HepG2 (cell line): ENCODE measurements around the gene MRPL54. TPM values are rescaled to one million over a fixed set of nuclear protein-coding genes. Genes with fewer than 3 reads are reported as not detected.

Experiments
- ATAC-seq: fragments of 200-7000 bp; cut with Tn5 transposase; 3 replicates; pipeline ENCODE4 v1.9.1; 2020; ENCODE audit warnings: mild to moderate bottlenecking, moderate library complexity
- BruUV-seq: library from RNA; stranded (reverse); fragments of 400-500 nt; replicated peaks from 2 replicates; lab custom pipeline; 2021; lab: Mats Ljungman, UMichigan
- CTCF ChIA-PET: fragments of 300-600 bp; formaldehyde crosslinking; extraction: SDS; loops from one replicate; lab custom pipeline; 2021; ENCODE audit warnings: low total read pairs, inconsistent platforms, low intra/inter-chr PET ratio; lab: Yijun Ruan, JAX
- POLR2A ChIA-PET: fragments of 350-600 bp; sonication (Branson Sonifier 250); formaldehyde crosslinking; loops from one replicate; lab custom pipeline; 2020; ENCODE audit warnings: antibody characterized with exemption, inconsistent platforms; lab: Yijun Ruan, JAX
- DNase-seq: peaks from one replicate; pipeline ENCODE4 v3.0.0-alpha.2; 2015; ENCODE audit warnings: low spot score
- FAIRE-seq: peaks from 3 replicates; lab custom pipeline; 2011; peaks lifted over from hg19 to GRCh38; lab: Jason Lieb, UNC
- H2AFZ ChIP-seq: one replicate; pipeline ENCODE4 v1.6.1; 2011; ENCODE audit warnings: low read length, inconsistent platforms
- H3K27ac ChIP-seq: fragments of 300-600 bp; 3 replicates; pipeline ENCODE4 v1.8.0; 2011; ENCODE audit warnings: mixed run types, mild to moderate bottlenecking, mixed read lengths, low read length, inconsistent platforms; ENCODE audit not compliant: insufficient read depth; ENCODE audit errors: extremely low read length
- H3K27me3 ChIP-seq, 2 experiments: fragments of 200-600 bp in 1 of 2; 2 replicates in 1 of 2; 3 replicates in 1 of 2; pipeline versions ENCODE4 v1.6.0 to v1.8.0; 2011; ENCODE audit warnings: low read length in 2 of 2, mild to moderate bottlenecking in 2 of 2, moderate library complexity in 2 of 2, inconsistent platforms in 1 of 2; ENCODE audit not compliant: insufficient read depth in 2 of 2, control insufficient read depth in 1 of 2
- H3K36me3 ChIP-seq, 2 experiments: fragments of 200-600 bp in 1 of 2; replicated peaks in 1 of 2; 2 replicates in 1 of 2; 3 replicates in 1 of 2; pipeline versions ENCODE4 v1.5.1 to v1.8.0; 2011; ENCODE audit warnings: low read length in 2 of 2, inconsistent platforms in 1 of 2; ENCODE audit not compliant: insufficient read depth in 2 of 2, control insufficient read depth in 1 of 2
- H3K4me1 ChIP-seq: 2 replicates; pipeline ENCODE4 v1.5.1; 2012; ENCODE audit warnings: low read length, inconsistent platforms; ENCODE audit not compliant: insufficient read depth
- H3K4me2 ChIP-seq: 2 replicates; pipeline ENCODE4 v1.6.0; 2011; ENCODE audit warnings: low read depth, low read length, inconsistent platforms
- H3K4me3 ChIP-seq, 3 experiments: fragments of 200-600 bp in 1 of 3; sonication (generic), shearing (Covaris generic) in 1 of 3; replicated peaks in 1 of 3; 2 replicates each; pipeline ENCODE4 v1.5.1; 2011 to 2016; ENCODE audit warnings: low read length in 3 of 3, inconsistent platforms in 2 of 3, low read depth in 2 of 3, mild to moderate bottlenecking in 2 of 3, control low read depth in 1 of 3, mixed read lengths in 1 of 3; ENCODE audit not compliant: insufficient read depth in 1 of 3
- H3K79me2 ChIP-seq: one replicate; pipeline ENCODE4 v1.6.1; 2011; ENCODE audit warnings: low read length, inconsistent platforms; ENCODE audit not compliant: insufficient read depth
- H3K9ac ChIP-seq: 2 replicates; pipeline ENCODE4 v1.6.0; 2011; ENCODE audit warnings: mild to moderate bottlenecking, low read depth, low read length, inconsistent platforms; ENCODE audit not compliant: insufficient read depth
- H3K9me3 ChIP-seq: 2 replicates; pipeline ENCODE4 v1.5.1; 2012; ENCODE audit warnings: mild to moderate bottlenecking, low read length
- H4K20me1 ChIP-seq: 2 replicates; pipeline ENCODE4 v1.6.0; 2011; ENCODE audit warnings: inconsistent platforms, mild to moderate bottlenecking, low read length, moderate library complexity; ENCODE audit not compliant: insufficient read depth
- ARHGAP35 ChIP-seq: sonication (generic); formaldehyde crosslinking; IDR thresholded peaks from 2 replicates; pipeline ENCODE4 v1.9.0; 2022; ENCODE audit warnings: mild to moderate bottlenecking, inconsistent platforms, moderate library complexity, missing genetic modification reagents, borderline replicate concordance
- DNMT1 ChIP-seq: sonication (generic); formaldehyde crosslinking; IDR thresholded peaks from 2 replicates; pipeline ENCODE4 v1.5.1; 2020; ENCODE audit warnings: mild to moderate bottlenecking, missing genetic modification reagents
- MNT ChIP-seq: fragments of 450-650 bp; IDR thresholded peaks from 2 replicates; pipeline ENCODE4 v1.6.1; 2016
- ZNF362 ChIP-seq: sonication (generic); formaldehyde crosslinking; IDR thresholded peaks from 2 replicates; pipeline ENCODE4 v1.4.0; 2020; ENCODE audit warnings: missing genetic modification reagents, mild to moderate bottlenecking, borderline replicate concordance
- ZNF749 ChIP-seq: sonication (generic); formaldehyde crosslinking; IDR thresholded peaks from 2 replicates; pipeline ENCODE4 v1.8.0; 2022; ENCODE audit warnings: mild to moderate bottlenecking, missing genetic modification reagents, moderate library complexity, borderline replicate concordance
- WGBS: methylation state at CpG from one replicate; pipeline ENCODE4 v1.1.6; 2017; ENCODE audit warnings: low lambda C conversion rate; 5-methylcytosine and 5-hydroxymethylcytosine counted together
- in situ Hi-C: cut with HindIII; loops from 2 replicates; pipeline ENCODE4 v1.10.0; 2017; ENCODE audit warnings: low pct_unique_long_range_greater_than_20kb; ENCODE audit not compliant: extremely low pct_ligation_motif_present
- intact Hi-C: fragments of 100-400 bp; cut with micrococcal nuclease; formaldehyde crosslinking; loops from one replicate; pipeline ENCODE4 v1.10.0; 2022; ENCODE audit not compliant: unreplicated experiment
- polyA plus RNA-seq, 8 experiments: library from polyadenylated mRNA; depleted of rRNA in 3 of 8; stranded (reverse) in 7 of 8; unstranded in 1 of 8; fragments of >200 nt; fragmentation: Illumina TruSeq in 4 of 8; extraction: Trizol in 4 of 8; gene quantifications; 2 replicates each; pipeline versions ENCODE4 v1.2.1 to v1.2.3, GENCODE V29; 2011 to 2016; ENCODE audit warnings: low read depth in 4 of 8, missing spikeins in 1 of 8, mixed read lengths in 1 of 8; ENCODE audit not compliant: insufficient read depth in 1 of 8
- total RNA-seq, 5 experiments: library from RNA; depleted of rRNA; stranded (reverse); fragments of >200 nt; fragmentation: Illumina TruSeq; extraction: Trizol; gene quantifications; 2 replicates each; pipeline ENCODE4 v1.2.3, GENCODE V29; 2016; ENCODE audit warnings: low read depth in 1 of 5

MRPL54 gene
- total and polyA plus RNA-seq, 2 of the 13 experiments (the other 11 are each of a cell fraction or from before 2014, with no cell fraction given) = 36.8 to 66.9 TPM

DNA sequence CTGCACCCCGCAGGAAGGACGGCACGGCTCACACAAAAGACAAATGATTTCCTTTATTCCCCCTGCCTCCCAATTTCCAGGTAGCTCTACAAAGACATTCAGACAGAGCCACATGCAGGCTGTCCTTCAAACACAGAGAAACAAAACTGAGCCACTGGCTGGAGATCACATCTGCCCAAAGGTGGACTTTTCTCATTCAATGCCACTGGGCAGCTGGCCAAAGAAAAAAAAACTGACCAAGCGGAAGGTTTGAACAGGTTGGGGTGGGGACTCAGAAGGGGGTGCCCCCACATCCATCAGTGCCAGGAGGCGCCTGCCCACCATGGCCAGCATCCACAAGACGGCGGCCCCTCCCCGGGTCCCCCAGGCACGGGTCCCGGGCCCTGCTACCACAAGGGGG, 41.5 kb downstream of the MRPL54 start:
- H3K9me3 ChIP-seq = no peaks in the 10 kb centered on the region
- H3K79me2 ChIP-seq = no peaks in the 10 kb centered on the region
- POLR2A ChIA-PET = no interaction called here
- no peaks in the 10 kb centered on the region for H3K36me3 ChIP-seq
- H3K9ac ChIP-seq = no peak overlapping the region
- H3K4me3 ChIP-seq = no peak overlapping the region
- no peak for DNase-seq
- H3K27me3 ChIP-seq = peaks cover 6 to 39% of the 10 kb centered on the region in 2 experiments
- no TSS peak for BruUV-seq
- in situ Hi-C loops = no loop called here
- no peak overlapping the region for H3K27ac ChIP-seq
- no peak overlapping the region for H2AFZ ChIP-seq
- H4K20me1 ChIP-seq = no peaks in the 10 kb centered on the region
- TF ChIP-seq ARHGAP35 (CRISPR knock-in tag) = no peak
- peak; percentile 54; the same call in 1 of the 2 replicates for TF ChIP-seq ZNF362
- TF ChIP-seq DNMT1 (CRISPR knock-in tag) = no peak
- TF ChIP-seq, all 625 proteins: peak for 1
- intact Hi-C loops = no loop called here
- CTCF ChIA-PET = no interaction called here
- H3K4me1 ChIP-seq = no peaks in the 10 kb centered on the region
- no peak overlapping the region for H3K4me2 ChIP-seq
- no peak for FAIRE-seq
- 40% methylated on average over 8 of the region's 10 CpGs for WGBS
- no peak for ATAC-seq

GRCh38 chr19:3804429-3804828, 41.9 kb downstream of the MRPL54 start:
- peaks cover 6 to 42% of the 10 kb centered on the region in 2 experiments for H3K27me3 ChIP-seq
- DNase-seq = no peak
- H3K36me3 ChIP-seq = no peaks in the 10 kb centered on the region
- no peak overlapping the region for H2AFZ ChIP-seq
- no peaks in the 10 kb centered on the region for H4K20me1 ChIP-seq
- TF ChIP-seq ZNF749 (CRISPR knock-in tag) (no peak), MNT (peak; percentile 81)
- TF ChIP-seq, all 625 proteins: peak for 1
- H3K9ac ChIP-seq = no peak overlapping the region
- WGBS = 67% methylated on average over 3 of the region's 13 CpGs
- H3K4me2 ChIP-seq = no peak overlapping the region
- intact Hi-C loops = no loop called here
- H3K27ac ChIP-seq = no peak overlapping the region
- in situ Hi-C loops = no loop called here
- FAIRE-seq (no peak), ATAC-seq (no peak)
- H3K4me1 ChIP-seq = no peaks in the 10 kb centered on the region
- CTCF ChIA-PET = no interaction called here
- BruUV-seq = no TSS peak
- no peaks in the 10 kb centered on the region for H3K9me3 ChIP-seq
- POLR2A ChIA-PET = no interaction called here
- H3K79me2 ChIP-seq = no peaks in the 10 kb centered on the region
- H3K4me3 ChIP-seq = no peak overlapping the region
